ENCODE results near the gene ANKRD24. TPM values are rescaled to one million over a fixed set of nuclear protein-coding genes. Genes with fewer than 3 reads are reported as not detected.

ANKRD24 gene
- total and polyA plus RNA-seq, 2 of the 13 experiments (the other 11 are each of a cell fraction or from before 2014, with no cell fraction given): 0.13 to 0.24 TPM

DNA sequence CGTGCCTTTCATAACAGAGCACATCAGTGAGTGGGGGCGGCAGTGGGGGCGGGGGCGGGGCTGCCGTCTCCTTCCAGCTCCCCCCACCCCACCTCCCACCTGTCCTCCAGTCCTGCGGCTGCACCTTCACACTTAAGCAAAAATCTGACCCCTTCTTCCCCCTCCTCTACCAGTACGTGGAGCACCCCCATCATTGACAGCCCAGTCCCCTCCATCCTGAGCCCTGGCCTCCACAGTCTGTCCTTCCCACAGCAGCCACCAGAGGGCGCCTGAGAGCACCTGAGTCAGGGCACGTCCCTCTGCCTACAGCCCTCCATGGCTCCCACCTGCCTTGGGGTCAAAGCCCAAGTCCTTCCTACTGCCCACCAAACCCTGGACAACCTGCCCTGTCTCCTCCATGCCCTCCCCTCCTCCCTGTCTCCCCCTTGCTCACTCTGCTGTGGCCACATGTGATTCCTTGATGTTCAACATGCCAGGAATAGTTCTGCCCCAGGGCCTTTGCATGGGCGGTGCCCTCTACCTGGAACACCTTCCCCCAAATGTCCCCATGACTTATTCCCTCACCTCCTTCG is 50.9 kb downstream of the ANKRD24 start (continued):
- TF ChIP-seq, protein P1, sequence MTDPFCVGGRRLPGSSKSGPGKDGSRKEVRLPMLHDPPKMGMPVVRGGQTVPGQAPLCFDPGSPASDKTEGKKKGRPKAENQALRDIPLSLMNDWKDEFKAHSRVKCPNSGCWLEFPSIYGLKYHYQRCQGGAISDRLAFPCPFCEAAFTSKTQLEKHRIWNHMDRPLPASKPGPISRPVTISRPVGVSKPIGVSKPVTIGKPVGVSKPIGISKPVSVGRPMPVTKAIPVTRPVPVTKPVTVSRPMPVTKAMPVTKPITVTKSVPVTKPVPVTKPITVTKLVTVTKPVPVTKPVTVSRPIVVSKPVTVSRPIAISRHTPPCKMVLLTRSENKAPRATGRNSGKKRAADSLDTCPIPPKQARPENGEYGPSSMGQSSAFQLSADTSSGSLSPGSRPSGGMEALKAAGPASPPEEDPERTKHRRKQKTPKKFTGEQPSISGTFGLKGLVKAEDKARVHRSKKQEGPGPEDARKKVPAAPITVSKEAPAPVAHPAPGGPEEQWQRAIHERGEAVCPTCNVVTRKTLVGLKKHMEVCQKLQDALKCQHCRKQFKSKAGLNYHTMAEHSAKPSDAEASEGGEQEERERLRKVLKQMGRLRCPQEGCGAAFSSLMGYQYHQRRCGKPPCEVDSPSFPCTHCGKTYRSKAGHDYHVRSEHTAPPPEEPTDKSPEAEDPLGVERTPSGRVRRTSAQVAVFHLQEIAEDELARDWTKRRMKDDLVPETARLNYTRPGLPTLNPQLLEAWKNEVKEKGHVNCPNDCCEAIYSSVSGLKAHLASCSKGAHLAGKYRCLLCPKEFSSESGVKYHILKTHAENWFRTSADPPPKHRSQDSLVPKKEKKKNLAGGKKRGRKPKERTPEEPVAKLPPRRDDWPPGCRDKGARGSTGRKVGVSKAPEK (CRISPR knock-in tag; IDR thresholded peaks at IDR 0.05; ENCODE audit: borderline replicate concordance): no peak
- TF ChIP-seq PHB2 (IDR thresholded peaks at IDR 0.05; ENCODE audit: partially characterized antibody): no peak
- 0 out of 2 replicates have a peak, but pooled peaks have one; percentile 21 for TF ChIP-seq ZNF572 (CRISPR knock-in tag; IDR thresholded peaks at IDR 0.05)
- no peak for TF ChIP-seq ZIK1 (CRISPR knock-in tag; IDR thresholded peaks at IDR 0.05; ENCODE audit: borderline replicate concordance, low read depth)
- no peak for TF ChIP-seq SNAPC2 (CRISPR knock-in tag; IDR thresholded peaks at IDR 0.05)
- no peak for TF ChIP-seq HNRNPUL1 (IDR thresholded peaks at IDR 0.05; ENCODE audit: low read depth, low read length)
- TF ChIP-seq, protein P2, sequence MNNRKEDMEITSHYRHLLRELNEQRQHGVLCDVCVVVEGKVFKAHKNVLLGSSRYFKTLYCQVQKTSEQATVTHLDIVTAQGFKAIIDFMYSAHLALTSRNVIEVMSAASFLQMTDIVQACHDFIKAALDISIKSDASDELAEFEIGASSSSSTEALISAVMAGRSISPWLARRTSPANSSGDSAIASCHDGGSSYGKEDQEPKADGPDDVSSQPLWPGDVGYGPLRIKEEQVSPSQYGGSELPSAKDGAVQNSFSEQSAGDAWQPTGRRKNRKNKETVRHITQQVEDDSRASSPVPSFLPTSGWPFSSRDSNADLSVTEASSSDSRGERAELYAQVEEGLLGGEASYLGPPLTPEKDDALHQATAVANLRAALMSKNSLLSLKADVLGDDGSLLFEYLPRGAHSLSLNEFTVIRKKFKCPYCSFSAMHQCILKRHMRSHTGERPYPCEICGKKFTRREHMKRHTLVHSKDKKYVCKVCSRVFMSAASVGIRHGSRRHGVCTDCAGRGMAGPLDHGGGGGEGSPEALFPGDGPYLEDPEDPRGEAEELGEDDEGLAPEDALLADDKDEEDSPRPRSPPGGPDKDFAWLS (CRISPR knock-in tag; IDR thresholded peaks at IDR 0.05; ENCODE audit: borderline replicate concordance): no peak
- TF ChIP-seq, protein P3, sequence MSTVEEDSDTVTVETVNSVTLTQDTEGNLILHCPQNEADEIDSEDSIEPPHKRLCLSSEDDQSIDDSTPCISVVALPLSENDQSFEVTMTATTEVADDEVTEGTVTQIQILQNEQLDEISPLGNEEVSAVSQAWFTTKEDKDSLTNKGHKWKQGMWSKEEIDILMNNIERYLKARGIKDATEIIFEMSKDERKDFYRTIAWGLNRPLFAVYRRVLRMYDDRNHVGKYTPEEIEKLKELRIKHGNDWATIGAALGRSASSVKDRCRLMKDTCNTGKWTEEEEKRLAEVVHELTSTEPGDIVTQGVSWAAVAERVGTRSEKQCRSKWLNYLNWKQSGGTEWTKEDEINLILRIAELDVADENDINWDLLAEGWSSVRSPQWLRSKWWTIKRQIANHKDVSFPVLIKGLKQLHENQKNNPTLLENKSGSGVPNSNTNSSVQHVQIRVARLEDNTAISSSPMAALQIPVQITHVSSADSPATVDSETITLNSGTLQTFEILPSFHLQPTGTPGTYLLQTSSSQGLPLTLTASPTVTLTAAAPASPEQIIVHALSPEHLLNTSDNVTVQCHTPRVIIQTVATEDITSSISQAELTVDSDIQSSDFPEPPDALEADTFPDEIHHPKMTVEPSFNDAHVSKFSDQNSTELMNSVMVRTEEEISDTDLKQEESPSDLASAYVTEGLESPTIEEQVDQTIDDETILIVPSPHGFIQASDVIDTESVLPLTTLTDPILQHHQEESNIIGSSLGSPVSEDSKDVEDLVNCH (CRISPR knock-in tag; IDR thresholded peaks at IDR 0.05): no peak
- TF ChIP-seq ZMAT3 (CRISPR knock-in tag; conservative IDR thresholded peaks at IDR 0.05): no peak
- no peak for TF ChIP-seq SMARCC2 (IDR thresholded peaks at IDR 0.05)
- no peak for TF ChIP-seq TBL1XR1 (IDR thresholded peaks at IDR 0.05; ENCODE audit: borderline replicate concordance, low read length, partially characterized antibody)
- TF ChIP-seq, protein P4, sequence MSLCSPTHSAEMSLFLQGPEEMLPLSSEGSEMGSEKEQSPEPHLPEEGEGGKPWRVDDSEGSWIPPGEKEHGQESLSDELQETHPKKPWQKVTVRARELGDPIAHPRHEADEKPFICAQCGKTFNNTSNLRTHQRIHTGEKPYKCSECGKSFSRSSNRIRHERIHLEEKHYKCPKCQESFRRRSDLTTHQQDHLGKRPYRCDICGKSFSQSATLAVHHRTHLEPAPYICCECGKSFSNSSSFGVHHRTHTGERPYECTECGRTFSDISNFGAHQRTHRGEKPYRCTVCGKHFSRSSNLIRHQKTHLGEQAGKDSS (CRISPR knock-in tag; IDR thresholded peaks at IDR 0.05; ENCODE audit: borderline replicate concordance, low read depth): peak; percentile 44; the same call in 1 of the 2 replicates
- TF ChIP-seq ADNP (CRISPR knock-in tag; IDR thresholded peaks at IDR 0.05): peak; percentile 100
- TF ChIP-seq ZNF558 (CRISPR knock-in tag; IDR thresholded peaks at IDR 0.05; ENCODE audit: borderline replicate concordance): no peak
- TF ChIP-seq HOXD1 (CRISPR knock-in tag; IDR thresholded peaks at IDR 0.05): no peak
- 0 out of 2 replicates have a peak, but pooled peaks have one; percentile 18 for TF ChIP-seq IRF2 (CRISPR knock-in tag; IDR thresholded peaks at IDR 0.05)
- no peak for TF ChIP-seq ZSCAN21 (CRISPR knock-in tag; IDR thresholded peaks at IDR 0.05; ENCODE audit: borderline replicate concordance)
- peak; percentile 66 for TF ChIP-seq HDAC2 (CRISPR knock-in tag; IDR thresholded peaks at IDR 0.05)
- TF ChIP-seq, protein P5, sequence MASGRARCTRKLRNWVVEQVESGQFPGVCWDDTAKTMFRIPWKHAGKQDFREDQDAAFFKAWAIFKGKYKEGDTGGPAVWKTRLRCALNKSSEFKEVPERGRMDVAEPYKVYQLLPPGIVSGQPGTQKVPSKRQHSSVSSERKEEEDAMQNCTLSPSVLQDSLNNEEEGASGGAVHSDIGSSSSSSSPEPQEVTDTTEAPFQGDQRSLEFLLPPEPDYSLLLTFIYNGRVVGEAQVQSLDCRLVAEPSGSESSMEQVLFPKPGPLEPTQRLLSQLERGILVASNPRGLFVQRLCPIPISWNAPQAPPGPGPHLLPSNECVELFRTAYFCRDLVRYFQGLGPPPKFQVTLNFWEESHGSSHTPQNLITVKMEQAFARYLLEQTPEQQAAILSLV (CRISPR knock-in tag; IDR thresholded peaks at IDR 0.05; ENCODE audit: borderline replicate concordance): no peak
- TF ChIP-seq ZNF335 (CRISPR knock-in tag; IDR thresholded peaks at IDR 0.05): no peak
- TF ChIP-seq MAFG (CRISPR knock-in tag; IDR thresholded peaks at IDR 0.05): no peak
- no peak for TF ChIP-seq JDP2 (CRISPR knock-in tag; IDR thresholded peaks at IDR 0.05; ENCODE audit: borderline replicate concordance)
